K562 (cell line): ENCODE measurements around the gene NSMCE1. TPM values are rescaled to one million over a fixed set of nuclear protein-coding genes. Genes with fewer than 3 reads are reported as not detected.

ENCODE experiments used
- CBFA2T3 ChIP-seq: fragments of 450-650 bp; IDR thresholded peaks from 2 replicates; pipeline ENCODE4 v1.6.1; 2017
- ELF4 ChIP-seq: fragments of 450-650 bp; formaldehyde crosslinking; IDR thresholded peaks from 2 replicates; pipeline ENCODE4 v1.4.0; 2022; ENCODE audit warnings: missing genetic modification characterization
- EZH2 ChIP-seq: IDR thresholded peaks from 2 replicates; pipeline ENCODE4 v1.6.1; 2012; ENCODE audit warnings: low read depth, mild to moderate bottlenecking, inconsistent platforms, low read length, borderline replicate concordance
- KDM4B ChIP-seq, 2 experiments: fragments of 450-650 bp in 1 of 2; sonication (generic) in 1 of 2; IDR thresholded peaks; 2 replicates each; pipeline ENCODE4 v1.6.1; 2016 to 2017; ENCODE audit warnings: borderline replicate concordance in 2 of 2, antibody characterized with exemption in 1 of 2, low read depth in 1 of 2, mild to moderate bottlenecking in 1 of 2
- MTF1 ChIP-seq: fragments of 250-450 bp; sonication (Bioruptor Pico); IDR thresholded peaks from 2 replicates; pipeline ENCODE4 v1.9.0; 2021; ENCODE audit warnings: moderate library complexity, mild to moderate bottlenecking, inconsistent platforms, borderline replicate concordance
- NFE2L1 ChIP-seq: fragments of 450-650 bp; IDR thresholded peaks from 2 replicates; pipeline ENCODE4 v1.6.1; 2016; ENCODE audit warnings: missing genetic modification characterization, low read depth, mild to moderate bottlenecking, missing compliant biosample characterization, moderate library complexity, borderline replicate concordance
- NR2C2 ChIP-seq, 2 experiments: fragments of 200-800 bp in 1 of 2; sonication (Bioruptor generic) in 1 of 2; sonication (generic) in 1 of 2; formaldehyde crosslinking in 1 of 2; IDR thresholded peaks; 2 replicates each; pipeline versions ENCODE4 v1.6.1 to v1.8.0; 2016 to 2022; ENCODE audit warnings: mild to moderate bottlenecking in 1 of 2, missing compliant biosample characterization in 1 of 2, missing genetic modification characterization in 1 of 2, missing genetic modification reagents in 1 of 2
- POLR2A ChIP-seq: fragments of 450-650 bp; conservative IDR thresholded peaks from 2 replicates; pipeline ENCODE4 v1.6.1; 2016
- RNF2 ChIP-seq: sonication (generic); IDR thresholded peaks from 2 replicates; pipeline ENCODE4 v1.6.1; 2016
- SIN3B ChIP-seq: fragments of 450-650 bp; IDR thresholded peaks from 2 replicates; pipeline ENCODE4 v1.6.1; 2017; ENCODE audit warnings: low read depth, mild to moderate bottlenecking, moderate library complexity
- SMARCE1 ChIP-seq: fragments of 450-650 bp; IDR thresholded peaks from 2 replicates; pipeline ENCODE4 v1.7.1; 2016; ENCODE audit warnings: mild to moderate bottlenecking
- SPI1 ChIP-seq: IDR thresholded peaks from 2 replicates; pipeline ENCODE4 v1.6.1; 2011; ENCODE audit warnings: low read depth, low read length, control low read depth, borderline replicate concordance
- TBL1XR1 ChIP-seq, 2 experiments: IDR thresholded peaks; 2 replicates each; pipeline ENCODE4 v1.6.1; 2012; ENCODE audit warnings: improper control_type of control experiment in 2 of 2, low read length in 2 of 2, mild to moderate bottlenecking in 1 of 2
- XRCC5 ChIP-seq: fragments of 200-400 bp; formaldehyde crosslinking; IDR thresholded peaks from 2 replicates; pipeline ENCODE4 v1.6.1; 2017; ENCODE audit warnings: low read depth, mild to moderate bottlenecking, low read length
- ZKSCAN3 ChIP-seq: fragments of 250-450 bp; sonication (Bioruptor Pico); IDR thresholded peaks from 2 replicates; pipeline ENCODE4 v1.4.0; 2020
- ZNF253 ChIP-seq: fragments of 250-450 bp; sonication (Bioruptor Pico); conservative IDR thresholded peaks from 2 replicates; pipeline ENCODE4 v1.6.1; 2021; ENCODE audit warnings: mild to moderate bottlenecking
- ZNF263 ChIP-seq: sonication (generic); formaldehyde crosslinking; IDR thresholded peaks from 2 replicates; pipeline ENCODE4 v1.8.0; 2022; ENCODE audit warnings: mild to moderate bottlenecking, missing genetic modification reagents, borderline replicate concordance
- polyA plus RNA-seq, 8 experiments: library from polyadenylated mRNA; depleted of rRNA in 4 of 8; stranded (reverse) in 5 of 8; unstranded in 3 of 8; fragments of >200 nt; fragmentation: Nextera tagmentation in 2 of 8; fragmentation: Illumina TruSeq in 1 of 8; extraction: Ambion mirVana in 2 of 8; extraction: Trizol in 1 of 8; gene quantifications; 2 replicates each; pipeline versions ENCODE4 v1.2.1 to v1.2.3, GENCODE V29; 2011 to 2014; ENCODE audit warnings: inconsistent platforms in 1 of 8, missing spikeins in 1 of 8
- total RNA-seq, 7 experiments: library from RNA; depleted of rRNA in 6 of 7; stranded (reverse); fragments of >200 nt in 6 of 7; fragmentation: Illumina TruSeq in 2 of 7; extraction: Trizol in 2 of 7; gene quantifications; 2 replicates each; pipeline versions ENCODE4 v1.2.1 to v1.2.3, GENCODE V29; 2011 to 2021; ENCODE audit warnings: low replicate concordance in 1 of 7
- TF ChIP-seq, protein P1 (sequence below): conservative IDR thresholded peaks from 2 replicates; pipeline ENCODE4 v1.6.1; 2011; ENCODE audit warnings: low read depth, mild to moderate bottlenecking, low read length; ENCODE audit not compliant: control insufficient read depth
- TF ChIP-seq, protein P2 (sequence below): fragments of 450-650 bp; formaldehyde crosslinking; IDR thresholded peaks from 2 replicates; pipeline ENCODE4 v1.4.0; 2022; ENCODE audit warnings: missing genetic modification characterization
- TF ChIP-seq, protein P3 (sequence below), 3 experiments: fragments of 200-800 bp in 1 of 3; sonication (Bioruptor generic) in 1 of 3; sonication (generic) in 1 of 3; formaldehyde crosslinking in 1 of 3; IDR thresholded peaks; 2 replicates each; pipeline versions ENCODE4 v1.6.1 to v1.8.0; 2016 to 2022; ENCODE audit warnings: mild to moderate bottlenecking in 2 of 3, missing compliant biosample characterization in 2 of 3, missing genetic modification characterization in 2 of 3, missing genetic modification reagents in 1 of 3
- TF ChIP-seq, protein P4 (sequence below), 2 experiments: IDR thresholded peaks; 2 replicates each; pipeline ENCODE4 v1.6.1; 2011; ENCODE audit warnings: borderline replicate concordance in 1 of 2, control low read depth in 1 of 2, low read depth in 1 of 2, low read length in 1 of 2, mild to moderate bottlenecking in 1 of 2, mixed read lengths in 1 of 2, moderate library complexity in 1 of 2; ENCODE audit not compliant: insufficient read depth in 1 of 2, insufficient read length in 1 of 2, poor library complexity in 1 of 2, severe bottlenecking in 1 of 2; ENCODE audit errors: extremely low read depth in 1 of 2
- TF ChIP-seq, protein P5 (sequence below): fragments of 250-450 bp; sonication (Bioruptor Pico); IDR thresholded peaks from 2 replicates; pipeline ENCODE4 v1.8.0; 2022; ENCODE audit warnings: moderate library complexity, mild to moderate bottlenecking, inconsistent platforms

The NSMCE1 gene
- total and polyA plus RNA-seq, 9 of the 15 experiments (the other 6 are each of a cell fraction or from before 2014, with no cell fraction given) = 52.1 to 163 (median 61.5) TPM

DNA sequence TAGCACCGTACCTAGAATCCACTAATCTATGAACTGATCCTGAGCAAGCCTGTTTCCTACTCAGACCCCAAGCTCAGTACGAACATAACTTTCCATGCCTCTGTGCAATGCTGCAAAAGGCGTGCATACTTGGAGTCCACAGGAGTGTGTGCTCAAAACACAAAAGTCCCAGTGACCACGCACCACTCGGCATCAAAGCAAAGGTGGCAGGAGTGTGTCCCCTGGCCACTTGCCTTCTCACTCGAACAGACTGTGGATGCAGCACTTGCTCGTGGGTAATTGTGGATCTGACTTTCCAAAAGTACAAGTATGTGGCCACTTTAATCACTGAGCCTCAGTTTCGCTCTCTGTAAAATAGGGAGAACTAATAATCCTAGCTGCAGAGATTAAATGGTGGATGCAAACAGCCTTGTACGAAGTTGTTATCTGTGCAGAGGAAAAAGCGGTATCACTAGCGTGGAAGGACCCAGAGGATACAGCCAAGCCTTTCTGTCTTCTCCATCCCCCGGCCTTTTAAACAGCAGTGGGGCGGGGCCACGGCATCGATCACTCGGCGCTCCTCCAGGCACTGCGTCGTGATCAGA lies 65.6 kb downstream of the NSMCE1 start (continued):
- TF ChIP-seq, protein P1, sequence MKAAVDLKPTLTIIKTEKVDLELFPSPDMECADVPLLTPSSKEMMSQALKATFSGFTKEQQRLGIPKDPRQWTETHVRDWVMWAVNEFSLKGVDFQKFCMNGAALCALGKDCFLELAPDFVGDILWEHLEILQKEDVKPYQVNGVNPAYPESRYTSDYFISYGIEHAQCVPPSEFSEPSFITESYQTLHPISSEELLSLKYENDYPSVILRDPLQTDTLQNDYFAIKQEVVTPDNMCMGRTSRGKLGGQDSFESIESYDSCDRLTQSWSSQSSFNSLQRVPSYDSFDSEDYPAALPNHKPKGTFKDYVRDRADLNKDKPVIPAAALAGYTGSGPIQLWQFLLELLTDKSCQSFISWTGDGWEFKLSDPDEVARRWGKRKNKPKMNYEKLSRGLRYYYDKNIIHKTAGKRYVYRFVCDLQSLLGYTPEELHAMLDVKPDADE = peak; percentile 78; the same call in 1 of the 2 replicates
- TF ChIP-seq, protein P2, sequence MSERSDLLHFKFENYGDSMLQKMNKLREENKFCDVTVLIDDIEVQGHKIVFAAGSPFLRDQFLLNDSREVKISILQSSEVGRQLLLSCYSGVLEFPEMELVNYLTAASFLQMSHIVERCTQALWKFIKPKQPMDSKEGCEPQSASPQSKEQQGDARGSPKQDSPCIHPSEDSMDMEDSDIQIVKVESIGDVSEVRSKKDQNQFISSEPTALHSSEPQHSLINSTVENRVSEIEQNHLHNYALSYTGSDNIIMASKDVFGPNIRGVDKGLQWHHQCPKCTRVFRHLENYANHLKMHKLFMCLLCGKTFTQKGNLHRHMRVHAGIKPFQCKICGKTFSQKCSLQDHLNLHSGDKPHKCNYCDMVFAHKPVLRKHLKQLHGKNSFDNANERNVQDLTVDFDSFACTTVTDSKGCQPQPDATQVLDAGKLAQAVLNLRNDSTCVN (CRISPR knock-in tag) = no peak
- TF ChIP-seq CBFA2T3 = no peak
- TF ChIP-seq, protein P3, sequence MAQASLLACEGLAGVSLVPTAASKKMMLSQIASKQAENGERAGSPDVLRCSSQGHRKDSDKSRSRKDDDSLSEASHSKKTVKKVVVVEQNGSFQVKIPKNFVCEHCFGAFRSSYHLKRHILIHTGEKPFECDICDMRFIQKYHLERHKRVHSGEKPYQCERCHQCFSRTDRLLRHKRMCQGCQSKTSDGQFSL (CRISPR knock-in tag; IDR thresholded peaks at IDR 0.05) = no peak
- TF ChIP-seq, protein P3 (tag; IDR thresholded peaks at IDR 0.05) = no peak
- no peak for TF ChIP-seq EZH2
- TF ChIP-seq, protein P4, sequence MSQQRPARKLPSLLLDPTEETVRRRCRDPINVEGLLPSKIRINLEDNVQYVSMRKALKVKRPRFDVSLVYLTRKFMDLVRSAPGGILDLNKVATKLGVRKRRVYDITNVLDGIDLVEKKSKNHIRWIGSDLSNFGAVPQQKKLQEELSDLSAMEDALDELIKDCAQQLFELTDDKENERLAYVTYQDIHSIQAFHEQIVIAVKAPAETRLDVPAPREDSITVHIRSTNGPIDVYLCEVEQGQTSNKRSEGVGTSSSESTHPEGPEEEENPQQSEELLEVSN (IDR thresholded peaks at IDR 0.05; ENCODE audit: borderline replicate concordance in 1 of 2, extremely low read depth in 1 of 2, insufficient read depth in 1 of 2, insufficient read length in 1 of 2, low read depth in 1 of 2, low read length in 1 of 2, poor library complexity in 1 of 2, severe bottlenecking in 1 of 2) = no peak
- 0 out of 4 replicates have a peak, but pooled peaks of 1 of the 2 experiments have one; percentile 23 for TF ChIP-seq TBL1XR1 (IDR thresholded peaks at IDR 0.05; ENCODE audit: low read length in 2 of 2)
- TF ChIP-seq MTF1 (CRISPR knock-in tag) = no peak
- TF ChIP-seq NR2C2 (CRISPR knock-in tag; IDR thresholded peaks at IDR 0.05) = no peak
- TF ChIP-seq NR2C2 (tag; IDR thresholded peaks at IDR 0.05) = 0 out of 2 replicates have a peak, but pooled peaks have one; percentile 39
- peak; percentile 99 for TF ChIP-seq XRCC5
- TF ChIP-seq, protein P5, sequence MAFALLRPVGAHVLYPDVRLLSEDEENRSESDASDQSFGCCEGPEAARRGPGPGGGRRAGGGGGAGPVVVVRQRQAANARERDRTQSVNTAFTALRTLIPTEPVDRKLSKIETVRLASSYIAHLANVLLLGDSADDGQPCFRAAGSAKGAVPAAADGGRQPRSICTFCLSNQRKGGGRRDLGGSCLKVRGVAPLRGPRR = no peak
- no peak for TF ChIP-seq SPI1
- TF ChIP-seq NFE2L1 (tag) = no peak
- TF ChIP-seq KDM4B (IDR thresholded peaks at IDR 0.05; ENCODE audit: borderline replicate concordance in 2 of 2, low read depth in 1 of 2) = no peak
- no peak for TF ChIP-seq ZKSCAN3 (CRISPR knock-in tag)
- TF ChIP-seq ELF4 (CRISPR knock-in tag) = no peak
- TF ChIP-seq SIN3B = no peak
- TF ChIP-seq ZNF263 (CRISPR knock-in tag) = no peak
- TF ChIP-seq POLR2A = no peak
- 0 out of 2 replicates have a peak, but pooled peaks have one; percentile 15 for TF ChIP-seq RNF2
- no peak for TF ChIP-seq ZNF253
- no peak for TF ChIP-seq SMARCE1
